ENCODE results near the gene SKP1.

DNA sequence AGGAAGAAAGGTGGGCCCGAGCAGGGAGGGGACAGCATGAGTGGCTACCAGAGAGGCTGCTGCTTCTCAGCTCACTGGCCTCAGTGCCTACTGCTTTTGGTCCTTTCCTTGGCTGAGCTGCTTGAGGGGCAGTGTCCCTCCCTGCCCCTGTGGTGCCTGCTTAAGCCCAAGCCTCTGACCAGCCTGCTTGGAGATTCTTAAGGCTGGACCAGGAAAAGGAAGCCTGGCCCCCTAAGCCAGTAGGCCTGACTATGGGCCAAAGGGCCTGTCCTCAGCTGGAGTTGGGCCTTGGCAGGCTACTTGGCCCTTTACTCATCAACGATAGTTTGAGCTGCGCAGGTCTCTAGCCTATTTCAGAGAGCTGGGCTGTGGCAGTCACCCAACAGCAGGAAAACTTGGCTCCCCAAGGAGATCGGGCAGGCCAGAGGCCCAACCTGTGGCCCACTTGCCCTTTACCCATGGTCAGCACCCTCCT is 37.3 kb downstream of the SKP1 start:
- TF ChIP-seq, protein P1, sequence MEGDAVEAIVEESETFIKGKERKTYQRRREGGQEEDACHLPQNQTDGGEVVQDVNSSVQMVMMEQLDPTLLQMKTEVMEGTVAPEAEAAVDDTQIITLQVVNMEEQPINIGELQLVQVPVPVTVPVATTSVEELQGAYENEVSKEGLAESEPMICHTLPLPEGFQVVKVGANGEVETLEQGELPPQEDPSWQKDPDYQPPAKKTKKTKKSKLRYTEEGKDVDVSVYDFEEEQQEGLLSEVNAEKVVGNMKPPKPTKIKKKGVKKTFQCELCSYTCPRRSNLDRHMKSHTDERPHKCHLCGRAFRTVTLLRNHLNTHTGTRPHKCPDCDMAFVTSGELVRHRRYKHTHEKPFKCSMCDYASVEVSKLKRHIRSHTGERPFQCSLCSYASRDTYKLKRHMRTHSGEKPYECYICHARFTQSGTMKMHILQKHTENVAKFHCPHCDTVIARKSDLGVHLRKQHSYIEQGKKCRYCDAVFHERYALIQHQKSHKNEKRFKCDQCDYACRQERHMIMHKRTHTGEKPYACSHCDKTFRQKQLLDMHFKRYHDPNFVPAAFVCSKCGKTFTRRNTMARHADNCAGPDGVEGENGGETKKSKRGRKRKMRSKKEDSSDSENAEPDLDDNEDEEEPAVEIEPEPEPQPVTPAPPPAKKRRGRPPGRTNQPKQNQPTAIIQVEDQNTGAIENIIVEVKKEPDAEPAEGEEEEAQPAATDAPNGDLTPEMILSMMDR (IDR thresholded peaks at IDR 0.05), result no peak
- TF ChIP-seq POLR2A (IDR thresholded peaks at IDR 0.05), result no peak
